Articular chondrocyte of knee joint (primary cell): ENCODE results near the gene GKAP1. TPM values are rescaled to one million over a fixed set of nuclear protein-coding genes. Genes with fewer than 3 reads are reported as not detected.

Experiments used
- total RNA-seq: library from RNA; depleted of rRNA; stranded (reverse); fragments of >200 nt; gene quantifications from 2 replicates; pipeline ENCODE4 v1.2.3, GENCODE V29; 2012

Gene GKAP1
- 1.1 and 3.1 TPM in 2 replicates for total RNA-seq

DNA sequence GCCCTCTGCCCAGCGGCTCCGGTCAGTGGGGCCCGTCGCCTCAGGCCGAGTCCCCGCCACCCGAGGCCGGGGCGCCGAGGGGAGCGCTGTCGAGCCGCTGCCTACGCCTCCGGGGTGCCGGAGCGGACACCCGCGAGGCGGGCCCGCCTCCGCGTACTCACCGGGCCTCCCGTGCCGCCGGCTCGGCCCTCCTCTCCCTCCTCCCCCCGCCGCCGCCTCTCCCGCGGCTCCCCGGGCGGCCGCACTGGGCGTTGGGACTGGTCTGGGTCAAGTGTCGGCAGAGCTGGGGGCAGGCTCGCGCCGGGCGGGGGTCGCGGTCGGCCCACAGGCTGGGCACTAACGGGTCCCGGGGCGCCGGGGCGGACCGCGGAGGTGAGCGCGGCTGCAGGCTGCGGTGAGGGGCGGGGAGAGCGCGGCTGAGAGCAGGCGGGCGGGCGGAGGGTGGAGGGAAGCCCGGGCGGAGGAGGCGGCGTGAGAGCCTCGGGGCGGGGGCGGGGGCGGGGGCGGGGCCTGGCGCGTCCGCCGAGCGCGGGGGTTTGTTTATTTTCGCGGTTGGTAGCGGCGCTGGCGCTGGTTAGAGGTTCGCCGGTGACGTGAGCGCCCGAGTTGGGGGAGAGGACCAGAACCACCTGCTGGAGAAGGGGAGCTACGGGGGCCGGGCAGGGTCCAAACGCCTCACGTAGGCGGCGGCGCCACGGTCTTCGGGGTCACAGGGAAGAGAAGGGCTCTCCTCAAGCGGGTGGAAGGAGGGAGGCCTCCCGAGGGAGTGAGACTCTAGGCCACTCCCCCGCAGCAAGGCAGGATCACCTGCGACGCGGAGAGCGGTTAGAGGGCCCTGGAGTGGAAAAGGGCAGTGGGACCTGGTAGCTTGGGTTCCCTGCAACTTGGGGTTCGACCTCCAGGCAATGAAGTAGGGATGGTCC lies at the start of gene GKAP1:
Gene GKAP1, minus strand, starts transcription at position 414 of the 923 bp plus-strand sequence. CDS start 11,252 bp downstream, outside the sequence.

DNA sequence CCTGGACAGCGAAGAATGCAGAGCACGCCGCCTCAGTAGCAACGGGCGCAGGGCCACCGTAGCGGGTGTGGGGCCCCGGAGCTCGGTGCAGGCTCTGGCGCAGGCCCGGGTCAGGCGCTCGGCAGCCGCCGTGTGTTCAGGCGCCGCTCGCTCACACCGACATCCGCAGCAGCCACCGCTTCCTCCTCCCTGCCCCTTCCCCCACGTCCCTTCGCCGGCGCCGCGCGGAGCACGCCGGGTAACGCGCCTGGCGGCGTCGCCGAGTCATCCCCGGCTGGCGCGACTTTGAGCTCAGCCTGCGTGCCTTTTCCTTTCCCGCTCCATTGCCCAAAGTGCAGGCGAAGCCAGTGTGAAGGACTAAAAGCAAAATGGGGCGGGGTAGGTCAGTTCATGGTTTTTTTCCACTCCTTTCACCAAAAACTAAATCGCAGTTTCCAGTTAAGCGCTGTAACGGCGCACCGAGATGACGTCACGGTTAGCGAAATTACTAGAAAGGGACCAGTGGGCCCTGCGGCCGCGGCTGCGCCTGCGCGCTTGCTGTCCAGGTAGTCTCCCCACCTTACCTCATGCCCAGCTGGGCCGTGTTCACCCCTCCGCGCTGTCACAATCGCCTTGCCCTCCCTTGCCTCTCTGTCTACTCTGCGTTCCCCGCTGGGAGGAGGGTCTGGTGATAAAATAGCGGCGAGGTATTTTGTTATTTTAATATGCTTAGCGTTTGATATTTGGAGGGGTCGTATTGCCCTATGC lies 109.6 kb downstream of the GKAP1 start, which contains the start of gene UBQLN1:
Gene UBQLN1, minus strand, starts transcription at position 191 of the 747 bp plus-strand sequence. CDS start 279 bp downstream, outside the sequence.

Other genes with a start within 250 kb of the GKAP1 start
- gene IDNK, start 194.6 kb downstream of the GKAP1 start, total RNA-seq, result 7.8 and 8.4 TPM in 2 replicates
- gene UBQLN1, start 109.8 kb downstream of the GKAP1 start, total RNA-seq, result 110 and 118 TPM in 2 replicates
- 6.4 and 7.4 TPM in 2 replicates for gene KIF27, start 103.7 kb upstream of the GKAP1 start, total RNA-seq
- gene HNRNPK, start 162.4 kb upstream of the GKAP1 start, total RNA-seq, result 566 and 621 TPM in 2 replicates
- gene RMI1, start 163.0 kb upstream of the GKAP1 start, total RNA-seq, result 6.1 and 8.8 TPM in 2 replicates